TTC549 (cell line): ENCODE results near the gene ZNF556.
"Not testable (repeated sequence)": the region's sequence is repeated elsewhere in the genome, so short reads cannot be mapped to it uniquely, and the experiment has no call there.

Source experiments
- FAIRE-seq: peaks from 2 replicates; lab custom pipeline; 2012; peaks lifted over from hg19 to GRCh38; lab: Jason Lieb, UNC

Gene ZNF556

GRCh38 chr19:2854849-2855248, 12.3 kb upstream of the ZNF556 start:
- FAIRE-seq = no peak

- no peak for FAIRE-seq
These were observed 10.6 kb upstream of the ZNF556 start for GRCh38 chr19:2856457-2857050.

- no peak for FAIRE-seq
These were observed 8.3 kb upstream of the ZNF556 start for GRCh38 chr19:2858864-2859263.

GRCh38 chr19:2863816-2864215, 3.3 kb upstream of the ZNF556 start:
- FAIRE-seq = no peak

- no peak for FAIRE-seq
These were observed 1.6 kb upstream of the ZNF556 start for GRCh38 chr19:2865334-2866100.

- FAIRE-seq = no peak
These were observed 575 bp upstream of the ZNF556 start for GRCh38 chr19:2866495-2867024.

GRCh38 chr19:2869618-2870017, 2.5 kb downstream of the ZNF556 start:
- no peak for FAIRE-seq

- FAIRE-seq = not testable (repeated sequence)
These were observed 5.0 kb downstream of the ZNF556 start for GRCh38 chr19:2872175-2872574.

GRCh38 chr19:2877398-2878331, 10.5 kb downstream of the ZNF556 start:
- no peak for FAIRE-seq

- no peak for FAIRE-seq
These were observed 16.7 kb downstream of the ZNF556 start for GRCh38 chr19:2883686-2884439.

- FAIRE-seq = no peak
These were observed 18.6 kb downstream of the ZNF556 start for GRCh38 chr19:2885736-2886135.

GRCh38 chr19:2887391-2887914, 20.3 kb downstream of the ZNF556 start:
- peak; percentile 64 for FAIRE-seq

GRCh38 chr19:2888731-2889224, 21.6 kb downstream of the ZNF556 start:
- no peak for FAIRE-seq

- not testable (repeated sequence) for FAIRE-seq
These were observed 23.4 kb downstream of the ZNF556 start for GRCh38 chr19:2890531-2890930.

- no peak for FAIRE-seq
These were observed 29.6 kb downstream of the ZNF556 start for GRCh38 chr19:2896694-2897093.

- FAIRE-seq = peak; percentile 94
These were observed 33.4 kb downstream of the ZNF556 start, which contains the start of gene ZNF57 for GRCh38 chr19:2900296-2901252. TSS of gene ZNF57 (plus strand) at chr19:2900928. CDS start at chr19:2901046, 118 bp downstream.

GRCh38 chr19:2902590-2903218, 35.6 kb downstream of the ZNF556 start:
- FAIRE-seq = no peak

GRCh38 chr19:2903326-2903725, 36.2 kb downstream of the ZNF556 start:
- not testable (repeated sequence) for FAIRE-seq

- no peak for FAIRE-seq
These were observed 38.9 kb downstream of the ZNF556 start for GRCh38 chr19:2905918-2906519.
